ENCODE data around the gene ERP44.

ERP44 gene

GRCh38 chr9:99948482-99948881, 150.3 kb downstream of the ERP44 start:
- H3K36me3 ChIP-seq (ENCODE audit: control insufficient read depth, insufficient read depth, low read length) = peaks cover 6% of the 10 kb centered on the region
- no peaks in the 10 kb centered on the region for H3K4me1 ChIP-seq (ENCODE audit: control insufficient read depth, insufficient read depth, low read length, poor library complexity, severe bottlenecking)
- no peak overlapping the region for H3K27ac ChIP-seq (ENCODE audit: low read depth, low read length, severe bottlenecking)
- no peaks in the 10 kb centered on the region for H3K9me3 ChIP-seq (ENCODE audit: control insufficient read depth, low read length)
- no CpG with 5 or more reads among the region's 2 CpGs for WGBS, 2 experiments (ENCODE audit: insufficient coverage in 2 of 2)
- H3K4me3 ChIP-seq (ENCODE audit: extremely low read depth, insufficient read depth, low read length, poor library complexity, severe bottlenecking) = no peak overlapping the region

GRCh38 chr9:99947395-99947794, 151.4 kb downstream of the ERP44 start:
- Histone ChIP-seq H3K27ac (ENCODE audit: low read depth, low read length, severe bottlenecking) (no peak overlapping the region), H3K4me1 (ENCODE audit: control insufficient read depth, insufficient read depth, low read length, poor library complexity, severe bottlenecking) (no peaks in the 10 kb centered on the region), H3K9me3 (ENCODE audit: control insufficient read depth, low read length) (no peaks in the 10 kb centered on the region), H3K4me3 (ENCODE audit: extremely low read depth, insufficient read depth, low read length, poor library complexity, severe bottlenecking) (no peak overlapping the region), H3K36me3 (ENCODE audit: control insufficient read depth, insufficient read depth, low read length) (peaks cover 6% of the 10 kb centered on the region)
- 67 to 80% methylated on average over 1 of the region's 3 CpGs for WGBS, 2 experiments (ENCODE audit: insufficient coverage in 2 of 2)

GRCh38 chr9:99936947-99937587, 161.7 kb downstream of the ERP44 start:
- Histone ChIP-seq H3K4me3 (ENCODE audit: extremely low read depth, insufficient read depth, low read length, poor library complexity, severe bottlenecking) (no peak overlapping the region), H3K9me3 (ENCODE audit: control insufficient read depth, low read length) (no peaks in the 10 kb centered on the region)
- 100% methylated on average over 1 of the region's 4 CpGs; no CpG with 5 or more reads in 1 of the 2 experiments for WGBS, 2 experiments (ENCODE audit: insufficient coverage in 2 of 2)

GRCh38 chr9:99931155-99931840, 167.5 kb downstream of the ERP44 start:
- Histone ChIP-seq H3K4me1 (ENCODE audit: control insufficient read depth, insufficient read depth, low read length, poor library complexity, severe bottlenecking) (no peaks in the 10 kb centered on the region), H3K9me3 (ENCODE audit: control insufficient read depth, low read length) (no peaks in the 10 kb centered on the region), H3K36me3 (ENCODE audit: control insufficient read depth, insufficient read depth, low read length) (no peaks in the 10 kb centered on the region), H3K27ac (ENCODE audit: low read depth, low read length, severe bottlenecking) (no peak overlapping the region), H3K4me3 (ENCODE audit: extremely low read depth, insufficient read depth, low read length, poor library complexity, severe bottlenecking) (no peak overlapping the region)
- 86 to 100% methylated on average over 3 to 4 of the region's 6 CpGs for WGBS, 2 experiments (ENCODE audit: insufficient coverage in 2 of 2)

More at GRCh38 chr9:99936947-99937587, 161.7 kb downstream of the ERP44 start:
- no peaks in the 10 kb centered on the region for H3K36me3 ChIP-seq (ENCODE audit: control insufficient read depth, insufficient read depth, low read length)
- H3K27ac ChIP-seq (ENCODE audit: low read depth, low read length, severe bottlenecking) = no peak overlapping the region
- no peaks in the 10 kb centered on the region for H3K4me1 ChIP-seq (ENCODE audit: control insufficient read depth, insufficient read depth, low read length, poor library complexity, severe bottlenecking)

- Histone ChIP-seq H3K36me3 (ENCODE audit: control insufficient read depth, insufficient read depth, low read length) (no peaks in the 10 kb centered on the region), H3K27ac (ENCODE audit: low read depth, low read length, severe bottlenecking) (no peak overlapping the region), H3K4me3 (ENCODE audit: extremely low read depth, insufficient read depth, low read length, poor library complexity, severe bottlenecking) (no peak overlapping the region), H3K4me1 (ENCODE audit: control insufficient read depth, insufficient read depth, low read length, poor library complexity, severe bottlenecking) (no peaks in the 10 kb centered on the region), H3K9me3 (ENCODE audit: control insufficient read depth, low read length) (no peaks in the 10 kb centered on the region)
- WGBS, 2 experiments (ENCODE audit: insufficient coverage in 2 of 2) = no CpG with 5 or more reads among the region's 2 CpGs
Measured at GRCh38 chr9:99929652-99930051, 169.1 kb downstream of the ERP44 start.

Measured in mesodermal cell (in vitro differentiated cells).